CD8-positive, alpha-beta memory T cell (primary cell): ENCODE data around the gene WNT7B. TPM values are rescaled to one million over a fixed set of nuclear protein-coding genes. Genes with fewer than 3 reads are reported as not detected.

ENCODE experiments used
- CTCF ChIA-PET: fragments of 350-600 bp; sonication (Branson Sonifier 250); formaldehyde crosslinking; loops from one replicate; lab custom pipeline; 2021; ENCODE audit warnings: antibody characterized with exemption; lab: Charles Lee
- POLR2A ChIA-PET: fragments of 350-600 bp; sonication (Branson Sonifier 250); formaldehyde crosslinking; loops from one replicate; lab custom pipeline; 2021; ENCODE audit warnings: antibody characterized with exemption; lab: Charles Lee
- DNase-seq, 5 donors: peaks; one replicate each; pipeline versions ENCODE4 v3.0.0 to v3.0.0-alpha.2; 2020 to 2022; ENCODE audit warnings: mixed read lengths in 1 of 5
- H3K27ac ChIP-seq: one replicate; pipeline ENCODE4 v1.7.0; 2013; ENCODE audit warnings: low read depth, mild to moderate bottlenecking, low read length, moderate library complexity
- H3K27me3 ChIP-seq: 2 replicates; pipeline ENCODE4 v1.7.0; 2013; ENCODE audit warnings: low read length, mild to moderate bottlenecking; ENCODE audit not compliant: insufficient read depth, poor library complexity, severe bottlenecking
- H3K36me3 ChIP-seq: 2 replicates; pipeline ENCODE4 v1.7.0; 2013; ENCODE audit warnings: mild to moderate bottlenecking, low read length, moderate library complexity; ENCODE audit not compliant: insufficient read depth
- H3K4me1 ChIP-seq: 2 replicates; pipeline ENCODE4 v1.7.0; 2013; ENCODE audit warnings: mild to moderate bottlenecking, low read length, moderate library complexity; ENCODE audit not compliant: insufficient read depth
- H3K4me3 ChIP-seq: 2 replicates; pipeline ENCODE4 v1.7.0; 2013; ENCODE audit warnings: mild to moderate bottlenecking, low read length
- H3K9me3 ChIP-seq: 2 replicates; pipeline ENCODE4 v1.7.0; 2013; ENCODE audit warnings: mild to moderate bottlenecking, low read length
- H3K27ac Mint-ChIP-seq, 8 donors: one replicate each; pipeline ENCODE4 v1.8.0; 2020 to 2021; ENCODE audit warnings: mixed read lengths in 8 of 8, mild to moderate bottlenecking in 6 of 8, inconsistent platforms in 3 of 8, moderate library complexity in 3 of 8
- H3K27me3 Mint-ChIP-seq, 2 donors: one replicate each; pipeline ENCODE4 v1.8.0; 2020 to 2021; ENCODE audit warnings: mixed read lengths in 2 of 2, mild to moderate bottlenecking in 1 of 2, moderate library complexity in 1 of 2
- H3K36me3 Mint-ChIP-seq, 3 donors: one replicate each; pipeline ENCODE4 v1.8.0; 2020 to 2021; ENCODE audit warnings: mixed read lengths in 3 of 3, inconsistent platforms in 1 of 3, mild to moderate bottlenecking in 1 of 3
- H3K4me1 Mint-ChIP-seq, 3 donors: one replicate each; pipeline ENCODE4 v1.8.0; 2020 to 2021; ENCODE audit warnings: mixed read lengths in 3 of 3, inconsistent platforms in 1 of 3, mild to moderate bottlenecking in 1 of 3
- H3K4me3 Mint-ChIP-seq, 7 donors: one replicate each; pipeline ENCODE4 v1.8.0; 2020 to 2021; ENCODE audit warnings: mixed read lengths in 7 of 7, mild to moderate bottlenecking in 6 of 7, moderate library complexity in 4 of 7, inconsistent platforms in 2 of 7
- H3K9me3 Mint-ChIP-seq, 5 donors: one replicate each; pipeline ENCODE4 v1.8.0; 2020 to 2022; ENCODE audit warnings: mixed read lengths in 5 of 5, mild to moderate bottlenecking in 3 of 5, moderate library complexity in 2 of 5, inconsistent platforms in 1 of 5
- polyA plus RNA-seq: library from polyadenylated mRNA; unstranded; fragments of 300-500 nt; fragmentation: Illumina TruSeq; gene quantifications from one replicate; pipeline ENCODE4 v1.2.3, GENCODE V29; 2021
- total RNA-seq, 2 experiments: library from RNA; stranded (reverse); gene quantifications; one replicate each; pipeline ENCODE4 v1.2.3, GENCODE V29; 2021

The WNT7B gene
- total and polyA plus RNA-seq, 3 experiments from 2014 or later = not detected

- no peak overlapping the region for H3K27ac ChIP-seq
- Mint-ChIP-seq H3K4me1 (peaks cover 0 to 4% (median 0%) of the 10 kb centered on the region in 3 donors), H3K27me3 (peaks cover 25 to 38% of the 10 kb centered on the region in 2 donors), H3K27ac (peak overlapping the region in 1 of 8 donors; percentile 50), H3K36me3 (peaks cover 0 to 3% (median 0%) of the 10 kb centered on the region in 3 donors), H3K4me3 (no peak overlapping the region), H3K9me3 (peaks cover 3 to 9% (median 8%) of the 10 kb centered on the region in 5 donors)
- H3K27me3 ChIP-seq = peaks cover 7% of the 10 kb centered on the region
- no peaks in the 10 kb centered on the region for H3K36me3 ChIP-seq
- DNase-seq = peak in 1 of 5 donors; percentile 31
- H3K4me1 ChIP-seq = no peaks in the 10 kb centered on the region
- ChIA-PET POLR2A (no interaction called here), CTCF (no interaction called here)
- no peak overlapping the region for H3K4me3 ChIP-seq
- no peaks in the 10 kb centered on the region for H3K9me3 ChIP-seq
These were observed 99.3 kb downstream of the WNT7B start for GRCh38 chr22:45877651-45878050.

DNA sequence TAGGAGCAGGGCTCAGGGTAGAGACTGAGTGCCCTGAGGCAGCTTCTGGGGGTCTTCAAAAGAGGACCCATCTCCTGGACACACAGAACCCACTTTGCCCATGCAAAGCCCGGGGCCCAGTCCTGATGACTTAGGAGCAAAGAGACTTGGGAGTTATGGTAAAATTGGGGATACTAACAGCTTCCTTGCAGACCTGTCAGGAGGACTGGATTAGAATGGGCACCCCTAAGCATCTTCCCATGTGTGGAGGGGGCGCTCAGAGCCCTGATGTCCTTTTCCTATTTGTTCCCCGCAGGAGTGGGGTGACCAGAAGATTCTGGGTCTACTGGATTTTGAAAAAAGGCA, 100.0 kb downstream of the WNT7B start:
- ChIA-PET POLR2A (no interaction called here), CTCF (no interaction called here)
- Histone ChIP-seq H3K27ac (no peak overlapping the region), H3K27me3 (peaks cover 7% of the 10 kb centered on the region), H3K36me3 (no peaks in the 10 kb centered on the region), H3K9me3 (no peaks in the 10 kb centered on the region), H3K4me1 (no peaks in the 10 kb centered on the region), H3K4me3 (no peak overlapping the region)
- Mint-ChIP-seq H3K36me3 (peaks cover 0 to 8% (median 0%) of the 10 kb centered on the region in 3 donors), H3K27me3 (peaks cover 20 to 31% of the 10 kb centered on the region in 2 donors), H3K4me1 (peaks cover 0 to 4% (median 0%) of the 10 kb centered on the region in 3 donors), H3K4me3 (no peak overlapping the region), H3K27ac (no peak overlapping the region), H3K9me3 (peaks cover 3 to 13% (median 11%) of the 10 kb centered on the region in 5 donors)
- DNase-seq = no peak

GRCh38 chr22:45876136-45877035, 100.6 kb downstream of the WNT7B start:
- Mint-ChIP-seq H3K4me1 (peaks cover 0 to 4% (median 0%) of the 10 kb centered on the region in 3 donors), H3K27ac (no peak overlapping the region), H3K36me3 (peaks cover 0 to 8% (median 0%) of the 10 kb centered on the region in 3 donors), H3K4me3 (no peak overlapping the region), H3K9me3 (peaks cover 3 to 17% (median 11%) of the 10 kb centered on the region in 5 donors), H3K27me3 (peaks cover 15 to 26% of the 10 kb centered on the region in 2 donors)
- Histone ChIP-seq H3K27ac (no peak overlapping the region), H3K27me3 (peaks cover 5% of the 10 kb centered on the region), H3K4me1 (no peaks in the 10 kb centered on the region), H3K36me3 (no peaks in the 10 kb centered on the region), H3K9me3 (no peaks in the 10 kb centered on the region), H3K4me3 (no peak overlapping the region)
- POLR2A ChIA-PET = no interaction called here
- CTCF ChIA-PET = interaction anchor here (2.1 kb wide), 1 partner anchor 13 kb away, joined by 8 read pairs; no protein-coding TSS in a partner anchor
- DNase-seq = no peak

DNA sequence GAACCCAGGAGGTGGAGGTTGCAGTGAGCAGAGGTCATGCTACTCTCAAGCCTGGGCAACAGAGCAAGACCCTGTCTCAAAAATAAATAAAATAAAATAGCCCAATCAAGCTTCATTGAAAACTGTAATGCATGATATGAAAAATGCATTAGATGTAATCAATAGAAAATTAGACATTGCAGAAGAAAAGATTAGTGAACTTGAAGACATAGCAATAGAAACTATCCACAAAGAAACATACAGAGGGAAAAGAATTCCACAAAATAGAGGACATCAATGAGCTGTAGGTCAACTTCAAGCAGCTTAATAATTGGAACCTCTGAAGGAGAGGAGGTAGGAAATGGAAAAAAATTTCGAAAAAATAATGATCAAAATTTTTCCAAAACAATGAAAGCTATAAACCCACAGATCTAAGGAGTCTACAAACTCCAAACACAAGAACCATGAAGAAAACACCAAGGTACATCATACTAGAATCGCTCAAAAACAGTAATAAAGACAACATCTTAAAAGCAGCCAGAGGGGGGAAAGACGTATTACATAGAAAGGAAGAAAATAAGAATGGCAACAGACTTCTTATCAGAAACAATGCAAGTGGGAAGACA, 104.2 kb downstream of the WNT7B start:
- H3K27me3 ChIP-seq = peaks cover 7% of the 10 kb centered on the region
- H3K9me3 ChIP-seq = no peaks in the 10 kb centered on the region
- Mint-ChIP-seq H3K27ac (no peak overlapping the region), H3K4me3 (no peak overlapping the region), H3K27me3 (peaks cover 16 to 19% of the 10 kb centered on the region in 2 donors), H3K4me1 (no peaks in the 10 kb centered on the region), H3K9me3 (peaks cover 3 to 22% (median 11%) of the 10 kb centered on the region in 5 donors), H3K36me3 (peaks cover 0 to 15% (median 2%) of the 10 kb centered on the region in 3 donors)
- no peak overlapping the region for H3K4me3 ChIP-seq
- no peaks in the 10 kb centered on the region for H3K4me1 ChIP-seq
- ChIA-PET POLR2A (no interaction called here), CTCF (interaction anchor here (0.5 kb wide), 1 partner anchor 227 kb away, joined by 3 read pairs; no protein-coding TSS in a partner anchor)
- no peak for DNase-seq
- no peaks in the 10 kb centered on the region for H3K36me3 ChIP-seq
- H3K27ac ChIP-seq = no peak overlapping the region

GRCh38 chr22:45871721-45872120, 105.2 kb downstream of the WNT7B start:
- CTCF ChIA-PET = no interaction called here
- DNase-seq = no peak
- H3K36me3 ChIP-seq = no peaks in the 10 kb centered on the region
- no peak overlapping the region for H3K4me3 Mint-ChIP-seq
- H3K27ac Mint-ChIP-seq = no peak overlapping the region
- peaks cover 3 to 22% (median 11%) of the 10 kb centered on the region in 5 donors for H3K9me3 Mint-ChIP-seq
- H3K4me1 Mint-ChIP-seq = no peaks in the 10 kb centered on the region
- H3K36me3 Mint-ChIP-seq = peaks cover 0 to 15% (median 2%) of the 10 kb centered on the region in 3 donors
- no peaks in the 10 kb centered on the region for H3K4me1 ChIP-seq
- H3K9me3 ChIP-seq = no peaks in the 10 kb centered on the region
- POLR2A ChIA-PET = no interaction called here
- H3K27ac ChIP-seq = no peak overlapping the region
- H3K27me3 ChIP-seq = peaks cover 7% of the 10 kb centered on the region
- H3K4me3 ChIP-seq = no peak overlapping the region
- H3K27me3 Mint-ChIP-seq = peaks cover 14 to 19% of the 10 kb centered on the region in 2 donors

Other genes with a start within 250 kb of the WNT7B start
- 10 to 100 TPM; 11.2 to 12.9 TPM for gene PPARA, start 173.4 kb upstream of the WNT7B start, total RNA-seq
- gene PPARA, start 173.4 kb upstream of the WNT7B start, polyA plus RNA-seq = 10.1 TPM